H1 (cell line): ENCODE results near the gene CPLX1. TPM values are rescaled to one million over a fixed set of nuclear protein-coding genes. Genes with fewer than 3 reads are reported as not detected.

Source experiments
- CTCF ChIA-PET: fragments of 300-600 bp; sonication (Branson Sonifier 250); formaldehyde crosslinking; loops from one replicate; lab custom pipeline; 2021; ENCODE audit not compliant: partially characterized antibody; lab: Charles Lee
- POLR2A ChIA-PET: fragments of 300-600 bp; sonication (Branson Sonifier 250); formaldehyde crosslinking; loops from one replicate; lab custom pipeline; 2021; ENCODE audit warnings: inconsistent platforms; ENCODE audit not compliant: partially characterized antibody; lab: Charles Lee
- DNase-seq, 2 experiments: peaks; one replicate each; pipeline versions ENCODE4 v3.0.0 to v3.0.0-alpha.2; 2010 to 2022; ENCODE audit warnings: low spot score in 2 of 2, low read depth in 1 of 2, mixed read lengths in 1 of 2
- FAIRE-seq: peaks from 2 replicates; lab custom pipeline; 2011; peaks lifted over from hg19 to GRCh38; lab: Jason Lieb, UNC
- H2AFZ ChIP-seq: 2 replicates; pipeline ENCODE4 v1.8.1; 2012; ENCODE audit warnings: low read length, inconsistent platforms
- H2AK5ac ChIP-seq: 2 replicates; pipeline ENCODE4 v1.6.1; 2013; ENCODE audit warnings: low read depth, low read length
- H2BK120ac ChIP-seq: replicated peaks from 2 replicates; pipeline ENCODE3; 2013; ENCODE audit warnings: low read depth, low read length, inconsistent platforms
- H2BK12ac ChIP-seq: 2 replicates; pipeline ENCODE4 v1.6.1; 2013; ENCODE audit warnings: low read depth, low read length
- H2BK15ac ChIP-seq: 2 replicates; pipeline ENCODE4 v1.6.1; 2013; ENCODE audit warnings: low read length
- H2BK20ac ChIP-seq: 2 replicates; pipeline ENCODE4 v1.6.1; 2013; ENCODE audit warnings: low read length
- H2BK5ac ChIP-seq: 2 replicates; pipeline ENCODE4 v1.6.1; 2013; ENCODE audit warnings: low read depth, low read length
- H3K14ac ChIP-seq: 2 replicates; pipeline ENCODE4 v1.6.1; 2013; ENCODE audit warnings: inconsistent platforms; ENCODE audit not compliant: insufficient read length
- H3K18ac ChIP-seq: 2 replicates; pipeline ENCODE4 v1.6.1; 2013; ENCODE audit warnings: low read length; ENCODE audit errors: extremely low read depth
- H3K23ac ChIP-seq: 2 replicates; pipeline ENCODE4 v1.6.1; 2013; ENCODE audit warnings: inconsistent platforms; ENCODE audit not compliant: insufficient read length
- H3K23me2 ChIP-seq: 2 replicates; pipeline ENCODE4 v1.6.1; 2013; ENCODE audit warnings: low read depth, low read length
- H3K27ac ChIP-seq: 2 replicates; pipeline ENCODE4 v1.6.1; 2011; ENCODE audit warnings: low read depth, low read length, inconsistent platforms
- H3K27me3 ChIP-seq, 4 experiments: replicated peaks in 1 of 4; 1 replicate in 1 of 4; 2 replicates in 3 of 4; pipeline versions ENCODE4 v1.6.1 to v1.8.1; 2011 to 2013; ENCODE audit warnings: low read length in 3 of 4, mild to moderate bottlenecking in 3 of 4, inconsistent platforms in 2 of 4, mixed read lengths in 2 of 4, moderate library complexity in 1 of 4; ENCODE audit not compliant: control insufficient read depth in 3 of 4, insufficient read depth in 3 of 4; ENCODE audit errors: extremely low read depth in 1 of 4
- H3K36me3 ChIP-seq, 4 experiments: 2 replicates each; pipeline versions ENCODE4 v1.6.1 to v1.8.1; 2011 to 2013; ENCODE audit warnings: mild to moderate bottlenecking in 4 of 4, low read length in 3 of 4, moderate library complexity in 2 of 4, control low read depth in 1 of 4, inconsistent platforms in 1 of 4; ENCODE audit not compliant: insufficient read depth in 4 of 4, control insufficient read depth in 2 of 4
- H3K4ac ChIP-seq: replicated peaks from 2 replicates; pipeline ENCODE3; 2013; ENCODE audit warnings: low read length, low read depth, mixed read lengths, inconsistent platforms; ENCODE audit not compliant: insufficient read length
- H3K4me1 ChIP-seq, 4 experiments: replicated peaks in 1 of 4; 1 replicate in 1 of 4; 2 replicates in 3 of 4; pipeline versions ENCODE4 v1.6.1 to v1.8.1; 2011 to 2013; ENCODE audit warnings: low read length in 3 of 4, inconsistent platforms in 2 of 4, mixed read lengths in 1 of 4; ENCODE audit not compliant: insufficient read depth in 4 of 4, control insufficient read depth in 3 of 4
- H3K4me2 ChIP-seq, 2 experiments: 2 replicates each; pipeline versions ENCODE4 v1.6.1 to v1.8.1; 2011 to 2013; ENCODE audit warnings: low read depth in 2 of 2, low read length in 2 of 2, control low read depth in 1 of 2, inconsistent platforms in 1 of 2, mild to moderate bottlenecking in 1 of 2; ENCODE audit not compliant: insufficient read depth in 1 of 2
- H3K4me3 ChIP-seq, 4 experiments: fragments of 200-600, 300-600 bp in 1 of 4; sonication (generic), shearing (Covaris generic), sonication (Bioruptor Twin) in 1 of 4; 2 replicates each; pipeline versions ENCODE4 v1.5.1 to v1.8.1; 2011 to 2016; ENCODE audit warnings: low read length in 4 of 4, low read depth in 3 of 4, control low read depth in 2 of 4, inconsistent platforms in 2 of 4, mild to moderate bottlenecking in 2 of 4, mixed read lengths in 1 of 4, moderate library complexity in 1 of 4; ENCODE audit not compliant: insufficient read depth in 2 of 4; ENCODE audit errors: extremely low read depth in 1 of 4
- H3K56ac ChIP-seq: replicated peaks from 2 replicates; pipeline ENCODE3; 2013; ENCODE audit warnings: low read depth, mild to moderate bottlenecking, mixed read lengths, low read length, inconsistent platforms; ENCODE audit not compliant: insufficient read length
- H3K79me1 ChIP-seq: 2 replicates; pipeline ENCODE4 v1.6.1; 2013; ENCODE audit warnings: low read depth, low read length, control low read depth
- H3K79me2 ChIP-seq, 2 experiments: 2 replicates each; pipeline versions ENCODE4 v1.6.1 to v1.8.1; 2012 to 2013; ENCODE audit warnings: low read length in 2 of 2, mild to moderate bottlenecking in 2 of 2, inconsistent platforms in 1 of 2; ENCODE audit not compliant: insufficient read depth in 2 of 2, control insufficient read depth in 1 of 2
- H3K9ac ChIP-seq, 4 experiments: replicated peaks in 1 of 4; 1 replicate in 1 of 4; 2 replicates in 3 of 4; pipeline versions ENCODE4 v1.6.1 to v1.8.1; 2011 to 2013; ENCODE audit warnings: low read depth in 3 of 4, low read length in 3 of 4, control low read depth in 2 of 4, mild to moderate bottlenecking in 2 of 4, moderate library complexity in 2 of 4, inconsistent platforms in 1 of 4; ENCODE audit errors: extremely low read depth in 1 of 4
- H3K9me3 ChIP-seq, 2 experiments: 2 replicates each; pipeline versions ENCODE4 v1.6.1 to v1.8.1; 2012 to 2013; ENCODE audit warnings: mild to moderate bottlenecking in 2 of 2, moderate library complexity in 2 of 2, control low read depth in 1 of 2, inconsistent platforms in 1 of 2, low read depth in 1 of 2, low read length in 1 of 2, mixed read lengths in 1 of 2; ENCODE audit not compliant: insufficient read depth in 2 of 2
- H4K20me1 ChIP-seq, 2 experiments: replicated peaks in 1 of 2; 2 replicates each; pipeline versions ENCODE3 to v1.8.1; 2011 to 2013; ENCODE audit warnings: inconsistent platforms in 2 of 2, low read length in 2 of 2, mild to moderate bottlenecking in 1 of 2; ENCODE audit not compliant: insufficient read depth in 2 of 2, control insufficient read depth in 1 of 2
- H4K5ac ChIP-seq: 2 replicates; pipeline ENCODE4 v1.6.1; 2013; ENCODE audit warnings: low read length, low read depth, mixed read lengths, inconsistent platforms; ENCODE audit not compliant: insufficient read length
- H4K8ac ChIP-seq: 2 replicates; pipeline ENCODE4 v1.8.0; 2013; ENCODE audit warnings: mild to moderate bottlenecking, moderate library complexity, low read length, inconsistent platforms; ENCODE audit not compliant: insufficient read depth; ENCODE audit errors: extremely low read depth
- H4K91ac ChIP-seq: replicated peaks from 2 replicates; pipeline ENCODE3; 2013; ENCODE audit warnings: low read length, mixed read lengths, inconsistent platforms; ENCODE audit not compliant: insufficient read length
- BACH1 ChIP-seq: IDR thresholded peaks from 2 replicates; pipeline ENCODE4 v1.6.1; 2012; ENCODE audit warnings: low read length, improper control_type of control experiment
- EGR1 ChIP-seq: IDR thresholded peaks from 2 replicates; pipeline ENCODE4 v1.6.1; 2011; ENCODE audit warnings: low read depth, low read length, borderline replicate concordance
- HDAC2 ChIP-seq, 2 experiments: fragments of 300-600 bp in 1 of 2; sonication (generic) in 1 of 2; IDR thresholded peaks; 2 replicates each; pipeline ENCODE4 v1.6.1; 2011 to 2012; ENCODE audit warnings: low read depth in 2 of 2, low read length in 2 of 2, mild to moderate bottlenecking in 2 of 2, moderate library complexity in 2 of 2, borderline replicate concordance in 1 of 2, inconsistent platforms in 1 of 2
- JUN ChIP-seq: IDR thresholded peaks from 2 replicates; pipeline ENCODE4 v1.6.1; 2011; ENCODE audit warnings: low read depth, mild to moderate bottlenecking, improper control_type of control experiment, low read length
- JUND ChIP-seq: IDR thresholded peaks from 2 replicates; pipeline ENCODE4 v1.6.1; 2011; ENCODE audit warnings: mild to moderate bottlenecking, improper control_type of control experiment, low read length
- KDM5A ChIP-seq: fragments of 200-600 bp; IDR thresholded peaks from 2 replicates; pipeline ENCODE4 v1.7.1; 2012; ENCODE audit warnings: mild to moderate bottlenecking, low read length, inconsistent platforms, mixed read lengths
- POLR2A ChIP-seq, 2 experiments: IDR thresholded peaks; 1 replicate in 1 of 2; 2 replicates in 1 of 2; pipeline ENCODE4 v1.6.1; 2011; ENCODE audit warnings: low read depth in 2 of 2, low read length in 2 of 2, mild to moderate bottlenecking in 2 of 2; ENCODE audit errors: control extremely low read depth in 1 of 2
- POU5F1 ChIP-seq: IDR thresholded peaks from 2 replicates; pipeline ENCODE4 v1.6.1; 2011; ENCODE audit warnings: low read depth, mild to moderate bottlenecking, low read length, moderate library complexity
- RAD21 ChIP-seq, 2 experiments: IDR thresholded peaks in 1 of 2; conservative IDR thresholded peaks in 1 of 2; 2 replicates each; pipeline ENCODE4 v1.6.1; 2011; ENCODE audit warnings: low read depth in 2 of 2, low read length in 2 of 2, improper control_type of control experiment in 1 of 2, inconsistent platforms in 1 of 2, mild to moderate bottlenecking in 1 of 2, moderate library complexity in 1 of 2
- SAP30 ChIP-seq: fragments of 300-600 bp; sonication (generic); IDR thresholded peaks from 2 replicates; pipeline ENCODE4 v1.7.1; 2012; ENCODE audit warnings: low read length, moderate library complexity, mild to moderate bottlenecking, inconsistent platforms; ENCODE audit not compliant: insufficient read depth, insufficient replicate concordance
- SIRT6 ChIP-seq: IDR thresholded peaks from one replicate; pipeline ENCODE4 v1.7.1; 2012; ENCODE audit warnings: low read length, inconsistent platforms
- SP2 ChIP-seq: IDR thresholded peaks from 2 replicates; pipeline ENCODE4 v1.6.1; 2012; ENCODE audit warnings: mild to moderate bottlenecking, low read length, inconsistent platforms
- SRF ChIP-seq: IDR thresholded peaks from 2 replicates; pipeline ENCODE4 v1.6.1; 2011; ENCODE audit warnings: mild to moderate bottlenecking, low read depth, low read length, moderate library complexity
- TEAD4 ChIP-seq: IDR thresholded peaks from 2 replicates; pipeline ENCODE4 v1.6.1; 2012; ENCODE audit warnings: low read depth, low read length, inconsistent platforms, mixed read lengths
- WGBS, 2 experiments: shearing (Covaris generic) in 1 of 2; methylation state at CpG; one replicate each; pipeline versions ENCODE4 v1.1.6 to v1.1.7; 2013 to 2015; ENCODE audit warnings: low lambda C conversion rate in 2 of 2, mixed read lengths in 2 of 2, inconsistent platforms in 1 of 2, low coverage in 1 of 2, missing lambda C conversion rate in 1 of 2; ENCODE audit not compliant: insufficient replicate concordance in 2 of 2, insufficient coverage in 1 of 2, insufficient read length in 1 of 2; ENCODE audit errors: extremely low coverage in 1 of 2, missing lambda C conversion rate in 1 of 2; 5-methylcytosine and 5-hydroxymethylcytosine counted together
- polyA plus RNA-seq, 7 experiments: library from polyadenylated mRNA; depleted of rRNA in 3 of 7; stranded (reverse) in 5 of 7; unstranded in 2 of 7; fragments of >200 nt in 5 of 7; fragments of 200-250 nt in 2 of 7; gene quantifications; 1 replicate in 5 of 7; 2 replicates in 1 of 7; 4 replicates in 1 of 7; pipeline versions ENCODE4 v1.2.1 to v1.2.3, GENCODE V29; 2011 to 2013; ENCODE audit warnings: missing spikeins in 2 of 7, mixed read lengths in 2 of 7
- total RNA-seq: library from RNA; stranded (reverse); fragmentation: NEBNext Ultra II Directional; extraction: Animal tissue kit (Norgen Biotek cat#: 25700); gene quantifications from 2 replicates; pipeline ENCODE4 v1.2.1, GENCODE V29; 2021
- TF ChIP-seq, protein P1 (sequence below): IDR thresholded peaks from 2 replicates; pipeline ENCODE4 v1.6.1; 2011; ENCODE audit warnings: low read depth, mild to moderate bottlenecking, low read length; ENCODE audit not compliant: insufficient read depth

Gene CPLX1
- total and polyA plus RNA-seq, 2 of the 8 experiments (the other 6 are each of a cell fraction or from before 2014, with no cell fraction given) = 0.32 to 0.56 TPM

DNA sequence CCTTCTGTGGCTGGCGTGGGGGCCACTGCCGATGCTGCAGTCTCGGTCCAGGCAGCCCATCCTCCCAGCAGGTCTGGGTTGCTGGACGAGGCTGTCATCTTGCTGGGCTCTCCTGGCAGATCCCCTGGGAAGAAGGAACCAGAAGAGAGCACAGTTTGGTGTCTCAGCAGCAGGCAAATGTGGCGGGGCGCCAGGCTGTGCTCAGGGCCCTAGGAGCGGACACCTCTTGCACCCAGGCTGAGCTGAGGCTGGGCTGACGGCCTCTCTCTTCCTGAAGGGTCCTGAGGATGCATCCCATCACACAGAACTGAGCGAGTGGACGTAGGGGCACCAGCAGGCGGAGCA, 39.2 kb upstream of the CPLX1 start:
- H3K4me2 ChIP-seq = no peak overlapping the region
- H3K56ac ChIP-seq = no peak overlapping the region
- H3K23ac ChIP-seq = no peak overlapping the region
- H3K79me1 ChIP-seq = peaks cover 3% of the 10 kb centered on the region
- H3K4me3 ChIP-seq = no peak overlapping the region
- H2AFZ ChIP-seq = no peak overlapping the region
- no peak overlapping the region for H2BK15ac ChIP-seq
- no peak overlapping the region for H3K18ac ChIP-seq
- H3K9me3 ChIP-seq = peaks cover 0 to 8% of the 10 kb centered on the region in 2 experiments; a peak in 1 of 4 replicates
- no peak overlapping the region for H2BK20ac ChIP-seq
- peaks cover 0 to 18% of the 10 kb centered on the region in 2 experiments for H4K20me1 ChIP-seq
- no peaks in the 10 kb centered on the region for H3K27me3 ChIP-seq
- peaks cover 3% of the 10 kb centered on the region; the same call in 1 of the 2 replicates for H3K23me2 ChIP-seq
- H2AK5ac ChIP-seq = no peak overlapping the region
- H2BK12ac ChIP-seq = no peak overlapping the region
- H3K79me2 ChIP-seq = no peaks in the 10 kb centered on the region
- ChIA-PET POLR2A (no interaction called here), CTCF (interaction anchor here (1.2 to 2.3 kb wide), 5 partner anchors 9 to 36 kb away, joined by 3 to 10 read pairs (median 7); no protein-coding TSS in a partner anchor)
- H4K91ac ChIP-seq = no peak overlapping the region
- no peak overlapping the region for H3K27ac ChIP-seq
- DNase-seq (no peak), FAIRE-seq (no peak)
- no peak overlapping the region for H3K9ac ChIP-seq
- H3K4ac ChIP-seq = no peak overlapping the region
- H3K4me1 ChIP-seq = no peaks in the 10 kb centered on the region
- WGBS, 2 experiments = 75% methylated on average over 11 of the region's 11 CpGs; no CpG with 5 or more reads in 1 of the 2 experiments
- no peak overlapping the region for H4K8ac ChIP-seq
- H2BK5ac ChIP-seq = no peak overlapping the region
- peaks cover 2 to 30% (median 20%) of the 10 kb centered on the region in 4 experiments; a peak in 7 of 8 replicates for H3K36me3 ChIP-seq
- H3K14ac ChIP-seq = no peak overlapping the region
- H2BK120ac ChIP-seq = no peak overlapping the region
- no peak overlapping the region for H4K5ac ChIP-seq
- TF ChIP-seq JUN = no peak
- no peak for TF ChIP-seq KDM5A
- TF ChIP-seq EGR1 = no peak
- TF ChIP-seq SIRT6 = no peak
- TF ChIP-seq TEAD4 = no peak
- TF ChIP-seq SAP30 = no peak
- TF ChIP-seq SP2 = no peak
- TF ChIP-seq HDAC2 (IDR thresholded peaks at IDR 0.05; ENCODE audit: borderline replicate concordance in 1 of 2, low read depth in 2 of 2, low read length in 2 of 2) = no peak
- no peak for TF ChIP-seq RAD21 (IDR thresholded peaks at IDR 0.05 in 1 of 2, conservative IDR thresholded peaks at IDR 0.05 in 1 of 2; ENCODE audit: low read depth in 2 of 2, low read length in 2 of 2)
- no peak for TF ChIP-seq POLR2A (IDR thresholded peaks at IDR 0.05; ENCODE audit: control extremely low read depth in 1 of 2, low read depth in 2 of 2, low read length in 2 of 2)
- no peak for TF ChIP-seq SRF
- no peak for TF ChIP-seq BACH1
- TF ChIP-seq JUND = no peak
- no peak for TF ChIP-seq POU5F1
- TF ChIP-seq, protein P1, sequence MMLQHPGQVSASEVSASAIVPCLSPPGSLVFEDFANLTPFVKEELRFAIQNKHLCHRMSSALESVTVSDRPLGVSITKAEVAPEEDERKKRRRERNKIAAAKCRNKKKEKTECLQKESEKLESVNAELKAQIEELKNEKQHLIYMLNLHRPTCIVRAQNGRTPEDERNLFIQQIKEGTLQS = no peak
